ENCODE results near the gene IGF2BP2.

Gene IGF2BP2

DNA sequence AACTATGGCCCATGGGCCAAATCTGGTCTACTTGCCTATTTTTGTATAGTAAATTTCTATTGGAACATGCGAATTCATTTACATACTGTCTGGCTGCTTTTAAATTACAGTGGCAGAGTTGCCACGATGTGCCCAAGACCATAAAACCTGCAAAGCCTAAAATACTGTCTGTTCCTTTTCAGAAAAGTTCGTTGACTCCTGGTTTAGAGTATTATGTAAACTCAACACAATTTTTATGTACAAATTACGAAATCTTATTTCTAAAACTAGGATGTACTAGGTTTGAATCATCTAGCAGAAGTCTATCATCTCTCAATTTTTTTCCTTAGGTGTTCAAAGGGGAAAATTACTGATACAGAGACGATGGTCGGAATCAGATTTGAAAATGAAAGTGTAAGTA lies 211.8 kb downstream of the IGF2BP2 start:
- Histone ChIP-seq H3K27me3 (ENCODE audit: insufficient read depth, poor library complexity, severe bottlenecking) (no peaks in the 10 kb centered on the region), H3K27ac (ENCODE audit: poor library complexity, severe bottlenecking) (no peak overlapping the region), H3K9me3 (ENCODE audit: severe bottlenecking) (no peaks in the 10 kb centered on the region), H3K4me3 (ENCODE audit: severe bottlenecking) (no peak overlapping the region), H3K4me1 (ENCODE audit: insufficient read depth, poor library complexity, severe bottlenecking) (no peaks in the 10 kb centered on the region), H3K36me3 (ENCODE audit: low read depth) (peaks cover 88% of the 10 kb centered on the region)
- no peak for DNase-seq (ENCODE audit: low spot score)
- TF ChIP-seq, protein P1, sequence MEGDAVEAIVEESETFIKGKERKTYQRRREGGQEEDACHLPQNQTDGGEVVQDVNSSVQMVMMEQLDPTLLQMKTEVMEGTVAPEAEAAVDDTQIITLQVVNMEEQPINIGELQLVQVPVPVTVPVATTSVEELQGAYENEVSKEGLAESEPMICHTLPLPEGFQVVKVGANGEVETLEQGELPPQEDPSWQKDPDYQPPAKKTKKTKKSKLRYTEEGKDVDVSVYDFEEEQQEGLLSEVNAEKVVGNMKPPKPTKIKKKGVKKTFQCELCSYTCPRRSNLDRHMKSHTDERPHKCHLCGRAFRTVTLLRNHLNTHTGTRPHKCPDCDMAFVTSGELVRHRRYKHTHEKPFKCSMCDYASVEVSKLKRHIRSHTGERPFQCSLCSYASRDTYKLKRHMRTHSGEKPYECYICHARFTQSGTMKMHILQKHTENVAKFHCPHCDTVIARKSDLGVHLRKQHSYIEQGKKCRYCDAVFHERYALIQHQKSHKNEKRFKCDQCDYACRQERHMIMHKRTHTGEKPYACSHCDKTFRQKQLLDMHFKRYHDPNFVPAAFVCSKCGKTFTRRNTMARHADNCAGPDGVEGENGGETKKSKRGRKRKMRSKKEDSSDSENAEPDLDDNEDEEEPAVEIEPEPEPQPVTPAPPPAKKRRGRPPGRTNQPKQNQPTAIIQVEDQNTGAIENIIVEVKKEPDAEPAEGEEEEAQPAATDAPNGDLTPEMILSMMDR (IDR thresholded peaks at IDR 0.05; ENCODE audit: poor library complexity, severe bottlenecking): no peak
- no peak for ATAC-seq (ENCODE audit: low read depth)

GRCh38 chr3:185606196-185606595 lies 218.6 kb downstream of the IGF2BP2 start:
- Histone ChIP-seq H3K27me3 (ENCODE audit: insufficient read depth, poor library complexity, severe bottlenecking) (no peaks in the 10 kb centered on the region), H3K9me3 (ENCODE audit: severe bottlenecking) (no peaks in the 10 kb centered on the region), H3K36me3 (ENCODE audit: low read depth) (peaks cover 79% of the 10 kb centered on the region), H3K27ac (ENCODE audit: poor library complexity, severe bottlenecking) (no peak overlapping the region), H3K4me3 (ENCODE audit: severe bottlenecking) (no peak overlapping the region), H3K4me1 (ENCODE audit: insufficient read depth, poor library complexity, severe bottlenecking) (no peaks in the 10 kb centered on the region)
- no peak for DNase-seq (ENCODE audit: low spot score)
- ATAC-seq (ENCODE audit: low read depth): no peak
- TF ChIP-seq, protein P1 (IDR thresholded peaks at IDR 0.05; ENCODE audit: poor library complexity, severe bottlenecking): no peak

GRCh38 chr3:185605566-185605965 lies 219.3 kb downstream of the IGF2BP2 start:
- Histone ChIP-seq H3K4me3 (ENCODE audit: severe bottlenecking) (no peak overlapping the region), H3K27ac (ENCODE audit: poor library complexity, severe bottlenecking) (no peak overlapping the region), H3K27me3 (ENCODE audit: insufficient read depth, poor library complexity, severe bottlenecking) (no peaks in the 10 kb centered on the region), H3K9me3 (ENCODE audit: severe bottlenecking) (no peaks in the 10 kb centered on the region), H3K36me3 (ENCODE audit: low read depth) (peaks cover 77% of the 10 kb centered on the region), H3K4me1 (ENCODE audit: insufficient read depth, poor library complexity, severe bottlenecking) (no peaks in the 10 kb centered on the region)
- no peak for ATAC-seq (ENCODE audit: low read depth)
- TF ChIP-seq, protein P1 (IDR thresholded peaks at IDR 0.05; ENCODE audit: poor library complexity, severe bottlenecking): no peak
- DNase-seq (ENCODE audit: low spot score): no peak

GRCh38 chr3:185595526-185595925 lies 229.3 kb downstream of the IGF2BP2 start:
- Histone ChIP-seq H3K36me3 (ENCODE audit: low read depth) (peaks cover 63% of the 10 kb centered on the region), H3K9me3 (ENCODE audit: severe bottlenecking) (no peaks in the 10 kb centered on the region), H3K27me3 (ENCODE audit: insufficient read depth, poor library complexity, severe bottlenecking) (no peaks in the 10 kb centered on the region), H3K4me3 (ENCODE audit: severe bottlenecking) (no peak overlapping the region), H3K4me1 (ENCODE audit: insufficient read depth, poor library complexity, severe bottlenecking) (no peaks in the 10 kb centered on the region), H3K27ac (ENCODE audit: poor library complexity, severe bottlenecking) (no peak overlapping the region)
- no peak for DNase-seq (ENCODE audit: low spot score)
- TF ChIP-seq, protein P1 (IDR thresholded peaks at IDR 0.05; ENCODE audit: poor library complexity, severe bottlenecking): no peak
- no peak for ATAC-seq (ENCODE audit: low read depth)

GRCh38 chr3:185594073-185594472 lies 230.8 kb downstream of the IGF2BP2 start:
- no peaks in the 10 kb centered on the region for H3K27me3 ChIP-seq (ENCODE audit: insufficient read depth, poor library complexity, severe bottlenecking)
- no peak overlapping the region for H3K27ac ChIP-seq (ENCODE audit: poor library complexity, severe bottlenecking)
- H3K4me3 ChIP-seq (ENCODE audit: severe bottlenecking): no peak overlapping the region
- no peaks in the 10 kb centered on the region for H3K9me3 ChIP-seq (ENCODE audit: severe bottlenecking)
- TF ChIP-seq, protein P1 (IDR thresholded peaks at IDR 0.05; ENCODE audit: poor library complexity, severe bottlenecking): no peak
- DNase-seq (ENCODE audit: low spot score) (no peak), ATAC-seq (ENCODE audit: low read depth) (no peak)
- peaks cover 58% of the 10 kb centered on the region for H3K36me3 ChIP-seq (ENCODE audit: low read depth)
- H3K4me1 ChIP-seq (ENCODE audit: insufficient read depth, poor library complexity, severe bottlenecking): no peaks in the 10 kb centered on the region

Measured in RWPE2 (cell line).